NCI-H345 treated with DMSO at 0.1 percent for 48 hours (cell line): ENCODE measurements around the gene VAMP4.
A peak's percentile ranks its signal among the peaks of the same experiment; 100 is the strongest.

ENCODE experiments used
- DNase-seq: peaks from one replicate; lab custom pipeline; 2025; ENCODE audit not compliant: unreplicated experiment; lab: John Stamatoyannopoulos, UW

VAMP4 gene, protein sequence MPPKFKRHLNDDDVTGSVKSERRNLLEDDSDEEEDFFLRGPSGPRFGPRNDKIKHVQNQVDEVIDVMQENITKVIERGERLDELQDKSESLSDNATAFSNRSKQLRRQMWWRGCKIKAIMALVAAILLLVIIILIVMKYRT

GRCh38 chr1:171741872-171742576 lies at the start of gene VAMP4:
TSS of gene VAMP4 (minus strand) at chr1:171742065. CDS start at chr1:171738414, 3,651 bp downstream.
- peak; percentile 65 for DNase-seq

- DNase-seq: no peak
Observed at GRCh38 chr1:171790318-171790717, 48.5 kb upstream of the VAMP4 start.

- no peak for DNase-seq
Observed at GRCh38 chr1:171788696-171789095, 46.8 kb upstream of the VAMP4 start.

GRCh38 chr1:171787686-171788480 lies 46.0 kb upstream of the VAMP4 start:
- no peak for DNase-seq

GRCh38 chr1:171786534-171786933 lies 44.7 kb upstream of the VAMP4 start:
- no peak for DNase-seq

DNA sequence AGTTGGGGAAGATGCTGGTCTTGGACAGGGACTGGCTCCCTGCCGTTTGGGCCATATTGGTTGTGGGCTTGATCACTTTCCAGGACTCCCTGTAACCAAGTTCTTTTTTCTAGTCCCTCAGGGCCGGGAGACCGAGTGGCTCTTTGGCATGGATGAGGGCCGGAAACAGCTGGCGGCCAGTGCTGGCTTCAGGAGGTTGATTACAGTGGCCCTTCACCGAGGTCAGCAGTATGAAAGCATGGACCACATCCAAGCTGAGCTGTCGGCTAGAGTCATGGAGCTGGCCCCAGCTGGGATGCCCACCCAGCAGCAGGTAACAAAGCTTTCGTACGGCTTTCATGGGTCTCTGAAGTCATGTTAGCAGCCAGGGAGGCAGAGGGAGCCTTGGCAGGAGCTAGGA lies 43.9 kb upstream of the VAMP4 start:
- no peak for DNase-seq

- DNase-seq: no peak
Observed at GRCh38 chr1:171784784-171785183, 42.9 kb upstream of the VAMP4 start.

- no peak for DNase-seq
Observed at GRCh38 chr1:171783816-171784530, 42.1 kb upstream of the VAMP4 start.

GRCh38 chr1:171781176-171781875 lies 39.5 kb upstream of the VAMP4 start, which contains the start of gene METTL13:
TSS of gene METTL13 (plus strand) at chr1:171781660. CDS start at chr1:171781968, 308 bp downstream.
- DNase-seq: peak; percentile 94

DNA sequence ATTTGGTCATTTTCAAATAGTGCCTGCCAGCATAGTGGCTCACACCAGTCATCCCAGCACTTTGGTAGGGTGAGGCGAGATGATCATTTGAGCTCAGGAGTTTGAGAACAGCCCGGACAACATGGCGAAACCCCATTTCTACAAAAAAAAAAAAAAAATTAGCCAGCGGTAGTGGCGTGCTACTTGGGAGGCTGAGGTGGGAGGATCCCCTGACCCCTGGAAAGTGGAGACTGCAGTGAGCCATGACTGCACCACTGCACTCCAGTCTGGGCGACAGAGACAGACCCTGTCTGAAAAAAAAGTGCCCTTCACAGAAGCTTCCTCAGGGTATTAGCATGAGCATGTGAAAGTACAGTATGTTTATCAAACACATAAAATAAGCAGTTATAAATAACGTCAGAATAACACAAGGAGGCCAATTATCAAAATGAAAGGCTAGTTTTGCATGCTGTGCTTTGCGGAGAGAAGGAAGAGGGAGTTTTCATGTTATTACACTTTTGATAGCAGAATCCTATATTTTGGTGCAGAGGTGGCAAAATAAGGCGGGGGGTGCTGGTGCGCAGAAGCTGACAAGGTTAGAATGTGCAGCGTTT lies 38.8 kb upstream of the VAMP4 start:
- no peak for DNase-seq

- DNase-seq: no peak
Observed at GRCh38 chr1:171772312-171772711, 30.4 kb upstream of the VAMP4 start.

DNA sequence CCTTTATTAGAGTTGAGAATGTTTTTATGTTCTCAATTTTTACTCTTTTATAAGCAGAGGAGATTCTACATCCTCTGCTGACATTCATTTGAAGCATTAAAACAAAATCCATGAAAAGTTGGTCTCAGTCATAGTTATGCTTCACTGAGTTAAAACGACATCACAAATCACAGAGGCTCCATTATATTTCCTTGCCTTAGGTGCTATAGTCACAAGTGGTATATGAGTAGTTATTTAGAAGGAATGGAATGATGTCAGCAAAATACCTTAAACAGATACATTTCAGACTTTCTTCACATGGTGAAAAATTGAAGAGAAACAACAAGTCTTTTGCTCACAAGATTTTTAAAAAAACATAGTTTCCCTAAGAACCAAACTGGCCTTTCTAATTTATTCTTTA lies 27.9 kb upstream of the VAMP4 start:
- DNase-seq: no peak

- no peak for DNase-seq
Observed at GRCh38 chr1:171769171-171769570, 27.3 kb upstream of the VAMP4 start.

- no peak for DNase-seq
Observed at GRCh38 chr1:171763764-171764163, 21.9 kb upstream of the VAMP4 start.

- no peak for DNase-seq
Observed at GRCh38 chr1:171762143-171762563, 20.3 kb upstream of the VAMP4 start.

GRCh38 chr1:171758011-171758410 lies 16.1 kb upstream of the VAMP4 start:
- DNase-seq: no peak

GRCh38 chr1:171756856-171757255 lies 15.0 kb upstream of the VAMP4 start:
- DNase-seq: no peak

GRCh38 chr1:171754971-171755370 lies 13.1 kb upstream of the VAMP4 start:
- DNase-seq: no peak

DNA sequence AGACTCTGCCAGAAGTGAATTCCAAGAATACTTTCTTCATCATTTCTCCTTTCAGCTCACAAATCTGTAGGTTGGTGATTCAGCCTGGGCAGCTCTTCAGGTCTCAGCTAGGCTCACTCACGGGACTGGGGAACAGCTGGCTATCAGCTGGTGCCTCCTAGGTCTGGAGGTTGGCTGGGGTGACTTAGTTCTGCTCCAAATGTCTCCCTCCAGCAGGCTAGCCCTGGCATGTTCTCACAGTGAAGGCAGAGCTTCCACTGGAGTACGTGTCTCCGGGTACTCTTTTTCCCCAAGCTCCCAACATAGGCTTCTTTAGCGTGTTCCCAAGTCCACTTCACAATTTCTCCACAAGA lies 12.5 kb upstream of the VAMP4 start:
- DNase-seq: no peak

- no peak for DNase-seq
Observed at GRCh38 chr1:171753685-171754352, 12.0 kb upstream of the VAMP4 start.
